ENCODE measurements around the gene TTLL9. TPM values are rescaled to one million over a fixed set of nuclear protein-coding genes. Genes with fewer than 3 reads are reported as not detected.

Gene TTLL9
- total and polyA plus RNA-seq, 4 donors: 5.1 to 18.8 (median 15.3) TPM

DNA sequence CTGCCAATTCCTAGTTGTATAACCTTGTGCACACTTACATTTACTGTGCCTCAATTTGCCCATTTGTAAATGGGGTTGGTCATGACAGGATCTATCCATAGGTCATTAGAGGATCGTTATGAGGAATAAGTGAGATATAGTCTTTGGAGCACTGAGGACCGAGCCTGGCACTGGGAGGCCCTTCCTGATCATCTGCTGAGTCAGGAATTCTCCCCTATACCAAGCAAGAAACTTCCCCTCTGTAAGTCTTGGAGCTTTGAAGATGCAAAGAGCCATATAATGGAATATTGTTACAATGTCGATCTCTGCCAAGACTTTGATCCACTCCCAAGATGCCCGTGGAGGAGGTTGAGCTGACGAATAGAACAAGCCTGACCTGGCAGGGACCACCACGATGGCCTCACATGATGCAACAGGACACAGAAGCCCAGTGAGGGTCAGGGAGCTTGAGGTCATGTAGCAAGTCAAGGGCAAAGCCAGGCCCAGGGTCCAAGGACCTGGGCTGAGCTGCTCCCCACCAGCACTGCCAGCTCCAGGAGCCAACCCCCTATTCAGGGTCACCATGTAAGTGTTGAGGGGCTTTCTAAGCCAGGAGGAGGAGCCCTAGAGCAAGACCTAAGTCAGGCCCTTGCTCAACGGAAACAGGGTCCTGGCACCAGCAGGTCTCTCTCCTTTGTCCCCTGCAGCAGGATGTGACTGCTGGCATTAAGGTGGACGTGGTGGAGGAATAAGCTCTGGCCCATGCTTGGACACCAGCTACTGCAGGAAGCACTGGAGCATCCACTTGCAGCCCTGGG is 64.7 kb downstream of the TTLL9 start:
- Histone ChIP-seq H3K27ac (ENCODE audit: low read depth, low read length) (no peak overlapping the region), H3K9me3 (ENCODE audit: control insufficient read depth, insufficient read depth, low read length) (no peaks in the 10 kb centered on the region), H3K4me1 (ENCODE audit: control insufficient read depth, insufficient read depth, low read length) (no peaks in the 10 kb centered on the region), H3K36me3 (ENCODE audit: control insufficient read depth, insufficient read depth, low read length) (peaks cover 4% of the 10 kb centered on the region), H3K27me3 (ENCODE audit: control insufficient read depth, insufficient read depth, low read length) (no peaks in the 10 kb centered on the region), H3K4me3 (ENCODE audit: low read depth, low read length) (no peak overlapping the region)
- 51% methylated on average over 6 of the region's 8 CpGs for WGBS (ENCODE audit: insufficient coverage)
- DNase-seq (ENCODE audit: low read depth in 4 of 6, low spot score in 6 of 6): no peak

DNA sequence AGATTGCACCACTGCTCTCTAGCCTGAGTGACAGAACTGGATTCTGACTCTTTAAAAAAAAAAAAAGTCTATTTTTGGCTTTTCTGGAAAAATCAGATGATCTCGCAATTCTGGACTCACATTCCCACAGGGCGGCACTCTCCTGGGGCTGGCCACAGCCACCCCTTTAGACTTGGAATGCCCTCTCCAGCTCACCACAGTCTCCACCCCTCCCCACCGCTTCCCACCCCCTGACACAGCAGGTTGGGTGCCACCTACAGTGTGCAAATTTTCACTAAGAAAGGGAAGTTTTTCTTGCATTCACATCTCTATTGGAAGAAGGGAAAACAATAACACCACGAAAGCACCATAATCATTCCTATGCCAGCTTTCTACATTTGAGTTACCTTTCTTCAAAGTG is 66.0 kb downstream of the TTLL9 start:
- Histone ChIP-seq H3K4me1 (ENCODE audit: control insufficient read depth, insufficient read depth, low read length) (no peaks in the 10 kb centered on the region), H3K27me3 (ENCODE audit: control insufficient read depth, insufficient read depth, low read length) (no peaks in the 10 kb centered on the region), H3K36me3 (ENCODE audit: control insufficient read depth, insufficient read depth, low read length) (peaks cover 4% of the 10 kb centered on the region), H3K27ac (ENCODE audit: low read depth, low read length) (no peak overlapping the region), H3K9me3 (ENCODE audit: control insufficient read depth, insufficient read depth, low read length) (no peaks in the 10 kb centered on the region), H3K4me3 (ENCODE audit: low read depth, low read length) (no peak overlapping the region)
- no peak for DNase-seq (ENCODE audit: low read depth in 4 of 6, low spot score in 6 of 6)
- no CpG with 5 or more reads among the region's 4 CpGs for WGBS (ENCODE audit: insufficient coverage)

DNA sequence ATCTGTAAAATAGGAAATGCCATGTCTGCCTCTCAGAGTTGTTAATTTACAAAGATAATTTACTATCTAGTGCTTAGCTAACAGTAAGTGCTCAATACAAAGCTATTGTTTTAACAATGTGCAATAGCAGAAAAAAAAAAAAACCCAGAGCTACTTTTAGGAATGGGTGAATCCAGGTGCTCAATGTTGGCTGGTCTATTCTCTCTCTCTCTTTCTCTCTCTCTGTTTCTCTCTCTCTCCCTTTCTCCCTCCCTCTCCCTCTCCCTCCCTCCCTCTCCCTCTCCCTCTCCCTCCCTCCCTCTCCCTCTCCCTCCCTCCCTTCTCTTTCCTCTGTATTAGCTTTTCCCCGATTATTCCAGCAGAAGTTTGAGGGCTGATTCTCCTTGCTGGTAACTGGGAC is 67.4 kb downstream of the TTLL9 start:
- WGBS (ENCODE audit: insufficient coverage): no CpG with 5 or more reads among the region's 1 CpG
- no peak overlapping the region for H3K27ac ChIP-seq (ENCODE audit: low read depth, low read length)
- H3K9me3 ChIP-seq (ENCODE audit: control insufficient read depth, insufficient read depth, low read length): no peaks in the 10 kb centered on the region
- no peak for DNase-seq (ENCODE audit: low read depth in 4 of 6, low spot score in 6 of 6)
- H3K27me3 ChIP-seq (ENCODE audit: control insufficient read depth, insufficient read depth, low read length): no peaks in the 10 kb centered on the region
- no peak overlapping the region for H3K4me3 ChIP-seq (ENCODE audit: low read depth, low read length)
- H3K4me1 ChIP-seq (ENCODE audit: control insufficient read depth, insufficient read depth, low read length): peaks cover 10% of the 10 kb centered on the region
- peaks cover 10% of the 10 kb centered on the region for H3K36me3 ChIP-seq (ENCODE audit: control insufficient read depth, insufficient read depth, low read length)

DNA sequence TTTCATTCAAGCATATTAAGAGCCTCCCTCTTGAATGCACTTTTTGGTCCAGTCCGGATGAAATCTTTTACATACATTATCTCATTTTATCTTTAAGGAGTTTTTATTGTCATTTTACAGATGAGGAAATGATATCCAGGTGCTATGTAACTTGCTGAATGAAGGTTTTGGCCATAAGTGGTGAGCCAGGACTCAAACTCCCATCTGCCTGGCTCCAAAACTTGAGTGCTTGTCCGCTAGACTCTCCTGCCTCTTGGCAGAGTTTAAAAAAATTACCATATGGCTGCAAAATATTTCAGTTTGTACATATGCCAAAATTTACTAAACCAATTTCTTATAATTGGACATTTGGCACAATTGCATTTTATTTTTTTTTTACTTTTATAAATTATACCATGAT is 69.2 kb downstream of the TTLL9 start:
- Histone ChIP-seq H3K27ac (ENCODE audit: low read depth, low read length) (no peak overlapping the region), H3K36me3 (ENCODE audit: control insufficient read depth, insufficient read depth, low read length) (peaks cover 13% of the 10 kb centered on the region), H3K4me1 (ENCODE audit: control insufficient read depth, insufficient read depth, low read length) (peaks cover 14% of the 10 kb centered on the region), H3K27me3 (ENCODE audit: control insufficient read depth, insufficient read depth, low read length) (no peaks in the 10 kb centered on the region), H3K9me3 (ENCODE audit: control insufficient read depth, insufficient read depth, low read length) (no peaks in the 10 kb centered on the region), H3K4me3 (ENCODE audit: low read depth, low read length) (no peak overlapping the region)
- WGBS (ENCODE audit: insufficient coverage): no CpG with 5 or more reads among the region's 2 CpGs
- DNase-seq (ENCODE audit: low read depth in 4 of 6, low spot score in 6 of 6): peak in 1 of 6 donors; percentile 54

DNA sequence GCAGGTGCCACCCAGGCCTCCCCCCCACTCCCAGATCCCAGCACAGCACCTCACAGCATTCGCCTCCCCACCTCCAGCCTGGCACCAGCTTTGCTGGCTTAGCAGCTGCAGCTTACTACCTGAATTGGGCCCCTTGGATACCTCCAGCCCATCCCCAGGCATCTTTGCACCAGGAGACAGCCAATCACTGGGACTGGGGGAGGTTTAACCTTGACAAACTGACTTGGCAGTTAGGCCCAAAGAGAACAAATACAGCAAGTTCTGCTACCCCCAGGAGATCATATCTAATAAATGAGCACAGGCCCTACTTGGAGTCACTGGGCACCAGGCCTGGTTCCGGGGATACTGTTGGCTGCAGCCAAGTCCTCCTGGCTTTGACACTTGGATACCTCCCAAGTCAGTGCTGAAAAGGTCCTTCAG is 72.6 kb downstream of the TTLL9 start:
- 50% methylated on average over 2 of the region's 2 CpGs for WGBS (ENCODE audit: insufficient coverage)
- Histone ChIP-seq H3K27me3 (ENCODE audit: control insufficient read depth, insufficient read depth, low read length) (no peaks in the 10 kb centered on the region), H3K4me3 (ENCODE audit: low read depth, low read length) (no peak overlapping the region), H3K36me3 (ENCODE audit: control insufficient read depth, insufficient read depth, low read length) (peaks cover 46% of the 10 kb centered on the region), H3K9me3 (ENCODE audit: control insufficient read depth, insufficient read depth, low read length) (peaks cover 2% of the 10 kb centered on the region), H3K4me1 (ENCODE audit: control insufficient read depth, insufficient read depth, low read length) (peaks cover 31% of the 10 kb centered on the region), H3K27ac (ENCODE audit: low read depth, low read length) (no peak overlapping the region)
- DNase-seq (ENCODE audit: low read depth in 4 of 6, low spot score in 6 of 6): peak in 3 of 6 donors; percentile 36 to 80 (median 58)

DNA sequence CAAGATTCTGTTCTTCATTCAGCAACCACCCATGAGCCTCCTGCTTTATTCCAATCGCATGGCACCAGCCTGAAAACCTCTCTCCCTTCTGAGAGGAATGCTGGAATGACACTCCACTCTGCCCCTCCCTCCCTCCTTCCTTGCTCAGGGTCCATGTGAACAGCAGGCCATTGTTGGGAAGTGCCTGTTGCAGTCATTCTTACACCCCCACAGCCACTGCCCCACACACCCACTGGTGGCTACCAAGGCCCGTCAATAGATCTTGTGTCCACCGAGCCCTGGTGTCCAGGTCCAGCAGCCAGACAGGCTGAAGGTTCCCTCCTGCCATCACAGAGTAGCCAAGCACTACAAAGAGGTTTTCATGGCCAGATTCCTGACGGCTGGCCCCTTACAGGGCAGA is 74.9 kb downstream of the TTLL9 start:
- Histone ChIP-seq H3K27me3 (ENCODE audit: control insufficient read depth, insufficient read depth, low read length) (no peaks in the 10 kb centered on the region), H3K9me3 (ENCODE audit: control insufficient read depth, insufficient read depth, low read length) (peaks cover 3% of the 10 kb centered on the region), H3K36me3 (ENCODE audit: control insufficient read depth, insufficient read depth, low read length) (peaks cover 64% of the 10 kb centered on the region), H3K27ac (ENCODE audit: low read depth, low read length) (peak overlapping the region; percentile 16), H3K4me1 (ENCODE audit: control insufficient read depth, insufficient read depth, low read length) (peaks cover 31% of the 10 kb centered on the region), H3K4me3 (ENCODE audit: low read depth, low read length) (no peak overlapping the region)
- 76% methylated on average over 4 of the region's 4 CpGs for WGBS (ENCODE audit: insufficient coverage)
- no peak for DNase-seq (ENCODE audit: low read depth in 4 of 6, low spot score in 6 of 6)

DNA sequence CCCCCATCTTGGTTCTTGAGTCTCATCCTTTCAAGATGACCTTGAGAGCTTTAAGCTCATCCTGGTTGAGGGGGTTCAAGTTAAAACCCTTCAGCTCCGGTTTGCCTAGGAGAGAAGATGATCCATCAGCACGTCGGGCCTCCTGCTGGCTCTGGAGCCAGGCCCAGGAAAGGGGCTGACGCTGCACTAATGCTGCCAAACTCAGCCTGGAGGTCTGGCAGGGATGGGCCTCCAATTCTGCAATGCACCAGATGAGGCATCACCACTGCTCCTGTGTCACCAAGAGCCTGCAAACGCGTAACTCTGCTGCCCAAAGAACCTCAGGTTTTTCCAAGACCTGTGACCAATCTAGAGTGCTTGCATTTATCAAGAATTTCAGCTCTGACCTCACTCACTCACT is 75.4 kb downstream of the TTLL9 start:
- WGBS (ENCODE audit: insufficient coverage): 44% methylated on average over 6 of the region's 6 CpGs
- Histone ChIP-seq H3K4me3 (ENCODE audit: low read depth, low read length) (no peak overlapping the region), H3K4me1 (ENCODE audit: control insufficient read depth, insufficient read depth, low read length) (peaks cover 31% of the 10 kb centered on the region), H3K9me3 (ENCODE audit: control insufficient read depth, insufficient read depth, low read length) (peaks cover 3% of the 10 kb centered on the region), H3K27me3 (ENCODE audit: control insufficient read depth, insufficient read depth, low read length) (no peaks in the 10 kb centered on the region), H3K36me3 (ENCODE audit: control insufficient read depth, insufficient read depth, low read length) (peaks cover 64% of the 10 kb centered on the region), H3K27ac (ENCODE audit: low read depth, low read length) (peak overlapping the region; percentile 16)
- peak in 2 of 6 donors; percentile 49 to 70 for DNase-seq (ENCODE audit: low read depth in 4 of 6, low spot score in 6 of 6)

DNA sequence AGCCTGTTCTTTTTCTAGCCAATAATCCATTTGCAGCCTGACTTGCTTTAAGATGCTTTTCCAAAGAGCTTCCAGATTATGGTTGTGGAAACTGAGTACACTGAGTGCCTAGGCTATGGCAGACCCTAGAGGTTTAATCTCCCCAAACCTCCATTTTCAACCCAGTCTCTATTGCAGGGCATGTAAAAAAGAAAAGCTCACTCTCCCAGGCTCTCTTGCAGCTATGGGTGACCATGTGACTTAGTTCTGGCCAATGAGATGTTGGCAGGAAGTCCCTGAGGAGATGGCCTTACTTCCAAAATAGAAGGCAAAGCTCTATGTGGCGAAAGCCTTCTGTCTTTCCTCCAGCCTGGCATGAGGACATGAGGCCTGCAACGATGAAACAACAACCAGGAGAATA is 77.6 kb downstream of the TTLL9 start:
- peaks cover 55% of the 10 kb centered on the region for H3K36me3 ChIP-seq (ENCODE audit: control insufficient read depth, insufficient read depth, low read length)

DNA sequence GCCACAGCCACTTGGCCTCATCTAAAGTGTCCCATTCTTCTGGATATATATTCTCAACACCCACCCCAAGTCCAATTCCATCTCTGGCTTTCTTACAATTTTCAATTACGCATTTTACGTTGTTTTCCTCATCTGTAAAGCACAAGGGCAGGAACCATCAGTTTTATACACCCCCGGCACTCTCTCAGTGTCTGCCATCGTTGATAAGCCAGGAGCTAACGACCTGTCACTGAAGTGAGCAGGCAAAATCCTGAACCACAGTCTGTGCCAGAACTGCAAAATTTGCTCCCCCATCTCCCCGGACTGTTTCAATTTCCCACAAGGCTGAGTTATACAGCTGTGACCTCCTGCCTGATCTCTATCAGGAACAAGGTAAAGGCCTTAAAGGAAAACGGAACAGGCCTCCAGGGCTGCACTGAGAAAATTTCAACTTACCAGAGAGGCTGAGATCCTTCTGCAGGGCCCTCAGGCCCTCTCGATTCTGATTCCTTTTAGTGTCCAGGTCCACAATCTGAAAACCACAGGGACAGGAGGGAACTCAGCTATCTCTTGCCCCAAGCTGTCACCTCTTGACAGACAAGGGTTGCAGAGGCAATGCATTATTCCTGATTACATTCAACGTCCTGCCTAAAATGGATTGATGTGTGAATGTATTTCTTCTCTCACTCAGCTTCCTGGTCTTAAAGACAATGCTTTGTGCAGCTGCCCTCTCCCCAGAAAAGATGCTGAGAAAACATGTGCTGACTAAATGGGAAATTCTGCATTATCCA is 79.6 kb downstream of the TTLL9 start:
- H3K4me3 ChIP-seq (ENCODE audit: low read depth, low read length): no peak overlapping the region
- H3K27me3 ChIP-seq (ENCODE audit: control insufficient read depth, insufficient read depth, low read length): no peaks in the 10 kb centered on the region
- peaks cover 18% of the 10 kb centered on the region for H3K4me1 ChIP-seq (ENCODE audit: control insufficient read depth, insufficient read depth, low read length)
- no peak overlapping the region for H3K27ac ChIP-seq (ENCODE audit: low read depth, low read length)
- DNase-seq (ENCODE audit: low read depth in 4 of 6, low spot score in 6 of 6): no peak
- 87% methylated on average over 8 of the region's 9 CpGs for WGBS (ENCODE audit: insufficient coverage)
- H3K9me3 ChIP-seq (ENCODE audit: control insufficient read depth, insufficient read depth, low read length): peaks cover 3% of the 10 kb centered on the region
- peaks cover 47% of the 10 kb centered on the region for H3K36me3 ChIP-seq (ENCODE audit: control insufficient read depth, insufficient read depth, low read length)

More for the DNA sequence above, 77.6 kb downstream of the TTLL9 start:
- Histone ChIP-seq H3K27me3 (ENCODE audit: control insufficient read depth, insufficient read depth, low read length) (no peaks in the 10 kb centered on the region), H3K27ac (ENCODE audit: low read depth, low read length) (no peak overlapping the region), H3K4me3 (ENCODE audit: low read depth, low read length) (no peak overlapping the region), H3K9me3 (ENCODE audit: control insufficient read depth, insufficient read depth, low read length) (peaks cover 3% of the 10 kb centered on the region), H3K4me1 (ENCODE audit: control insufficient read depth, insufficient read depth, low read length) (peaks cover 24% of the 10 kb centered on the region)
- no peak for DNase-seq (ENCODE audit: low read depth in 4 of 6, low spot score in 6 of 6)
- WGBS (ENCODE audit: insufficient coverage): 100% methylated on average over 1 of the region's 2 CpGs

DNA sequence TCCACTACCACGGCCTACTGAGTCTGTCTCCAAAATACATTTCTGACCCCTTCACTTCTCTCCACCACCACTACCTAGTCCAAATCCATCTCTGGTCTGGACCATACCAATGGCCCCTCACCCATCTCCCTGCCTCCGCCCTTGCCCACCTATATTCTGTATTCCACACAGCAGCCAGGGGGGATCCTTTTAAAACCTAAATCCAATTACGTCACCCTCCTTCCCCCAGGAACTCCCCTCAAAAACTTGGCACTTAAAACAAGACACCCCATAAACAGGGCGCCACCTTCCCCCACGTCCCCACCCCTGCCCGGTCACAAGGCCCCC is 80.7 kb downstream of the TTLL9 start:
- H3K4me3 ChIP-seq (ENCODE audit: low read depth, low read length): peak overlapping the region; percentile 87
- H3K9me3 ChIP-seq (ENCODE audit: control insufficient read depth, insufficient read depth, low read length): peaks cover 3% of the 10 kb centered on the region
- 12% methylated on average over 4 of the region's 6 CpGs for WGBS (ENCODE audit: insufficient coverage)
- no peak overlapping the region for H3K27ac ChIP-seq (ENCODE audit: low read depth, low read length)
- H3K27me3 ChIP-seq (ENCODE audit: control insufficient read depth, insufficient read depth, low read length): no peaks in the 10 kb centered on the region
- peaks cover 36% of the 10 kb centered on the region for H3K36me3 ChIP-seq (ENCODE audit: control insufficient read depth, insufficient read depth, low read length)
- no peak for DNase-seq (ENCODE audit: low read depth in 4 of 6, low spot score in 6 of 6)
- H3K4me1 ChIP-seq (ENCODE audit: control insufficient read depth, insufficient read depth, low read length): peaks cover 7% of the 10 kb centered on the region
